DMS153 (cell line): ENCODE data around the gene CLN3.
"Not testable (repeated sequence)": the region's sequence is repeated elsewhere in the genome, so short reads cannot be mapped to it uniquely, and the experiment has no call there.

Experiments
- DNase-seq: peaks from one replicate; lab custom pipeline; 2025; lab: John Stamatoyannopoulos, UW

Gene CLN3

GRCh38 chr16:28494121-28494851 is 2.4 kb upstream of the CLN3 start, which contains the start of gene APOBR:
Gene APOBR (plus strand): TSS chr16:28494643. CDS start chr16:28494682, 39 bp downstream.
- DNase-seq, result no peak

- no peak for DNase-seq
Measured at GRCh38 chr16:28492511-28492910, 637 bp upstream of the CLN3 start.

- DNase-seq, result peak; percentile 1
Measured at GRCh38 chr16:28491230-28491969, 474 bp downstream of the CLN3 start.

GRCh38 chr16:28486266-28486665 is 5.6 kb downstream of the CLN3 start:
- no peak for DNase-seq

GRCh38 chr16:28483361-28483760 is 8.5 kb downstream of the CLN3 start:
- not testable (repeated sequence) for DNase-seq

- DNase-seq, result no peak
Measured at GRCh38 chr16:28482026-28482425, 9.8 kb downstream of the CLN3 start.

GRCh38 chr16:28478506-28479180 is 13.2 kb downstream of the CLN3 start:
- DNase-seq, result no peak

GRCh38 chr16:28477311-28477920 is 14.5 kb downstream of the CLN3 start:
- DNase-seq, result no peak

- no peak for DNase-seq
Measured at GRCh38 chr16:28475221-28475620, 16.7 kb downstream of the CLN3 start.

- no peak for DNase-seq
Measured at GRCh38 chr16:28473714-28474265, 18.1 kb downstream of the CLN3 start.

GRCh38 chr16:28447081-28447480 is 44.8 kb downstream of the CLN3 start:
- not testable (repeated sequence) for DNase-seq

GRCh38 chr16:28446388-28446787 is 45.5 kb downstream of the CLN3 start:
- not testable (repeated sequence) for DNase-seq

GRCh38 chr16:28443943-28444342 is 47.9 kb downstream of the CLN3 start:
- not testable (repeated sequence) for DNase-seq

- DNase-seq, result not testable (repeated sequence)
Measured at GRCh38 chr16:28438899-28439298, 53.0 kb downstream of the CLN3 start.

GRCh38 chr16:28435340-28435739 is 56.5 kb downstream of the CLN3 start:
- DNase-seq, result not testable (repeated sequence)
